SJCRH30 (cell line): Measurements from ENCODE around the gene FASTKD2. TPM values are rescaled to one million over a fixed set of nuclear protein-coding genes. Genes with fewer than 3 reads are reported as not detected.

Experiments
- DNase-seq, 2 experiments: peaks; one replicate each; pipeline ENCODE4 v3.0.0-alpha.2; 2015 to 2020
- H3K27ac ChIP-seq: fragments of 250-450 bp; sonication (Bioruptor Pico); 2 replicates; pipeline ENCODE4 v1.5.1; 2020; ENCODE audit warnings: mild to moderate bottlenecking, moderate library complexity
- H3K27me3 ChIP-seq: fragments of 250-450 bp; sonication (Bioruptor Pico); 2 replicates; pipeline ENCODE4 v1.5.1; 2020; ENCODE audit warnings: mild to moderate bottlenecking, moderate library complexity
- H3K36me3 ChIP-seq: fragments of 250-450 bp; sonication (Bioruptor Pico); 2 replicates; pipeline ENCODE4 v1.5.1; 2020; ENCODE audit warnings: mild to moderate bottlenecking, moderate library complexity
- H3K4me1 ChIP-seq: fragments of 250-450 bp; sonication (Bioruptor Pico); 2 replicates; pipeline ENCODE4 v1.5.1; 2020; ENCODE audit warnings: mild to moderate bottlenecking, moderate library complexity
- H3K4me3 ChIP-seq: fragments of 250-450 bp; sonication (Bioruptor Pico); 2 replicates; pipeline ENCODE4 v1.5.1; 2020; ENCODE audit warnings: mild to moderate bottlenecking, moderate library complexity
- H3K9me3 ChIP-seq: fragments of 250-450 bp; sonication (Bioruptor Pico); replicated peaks from 2 replicates; pipeline ENCODE4 v1.5.1; 2020; ENCODE audit warnings: mild to moderate bottlenecking, moderate library complexity
- total RNA-seq: library from RNA; depleted of rRNA; stranded (reverse); fragments of >200 nt; shearing (Covaris generic); gene quantifications from 2 replicates; pipeline ENCODE4 v1.2.3, GENCODE V29; 2014; rRNA removed

FASTKD2 gene
- 49.0 and 49.7 TPM in 2 replicates for total RNA-seq

DNA sequence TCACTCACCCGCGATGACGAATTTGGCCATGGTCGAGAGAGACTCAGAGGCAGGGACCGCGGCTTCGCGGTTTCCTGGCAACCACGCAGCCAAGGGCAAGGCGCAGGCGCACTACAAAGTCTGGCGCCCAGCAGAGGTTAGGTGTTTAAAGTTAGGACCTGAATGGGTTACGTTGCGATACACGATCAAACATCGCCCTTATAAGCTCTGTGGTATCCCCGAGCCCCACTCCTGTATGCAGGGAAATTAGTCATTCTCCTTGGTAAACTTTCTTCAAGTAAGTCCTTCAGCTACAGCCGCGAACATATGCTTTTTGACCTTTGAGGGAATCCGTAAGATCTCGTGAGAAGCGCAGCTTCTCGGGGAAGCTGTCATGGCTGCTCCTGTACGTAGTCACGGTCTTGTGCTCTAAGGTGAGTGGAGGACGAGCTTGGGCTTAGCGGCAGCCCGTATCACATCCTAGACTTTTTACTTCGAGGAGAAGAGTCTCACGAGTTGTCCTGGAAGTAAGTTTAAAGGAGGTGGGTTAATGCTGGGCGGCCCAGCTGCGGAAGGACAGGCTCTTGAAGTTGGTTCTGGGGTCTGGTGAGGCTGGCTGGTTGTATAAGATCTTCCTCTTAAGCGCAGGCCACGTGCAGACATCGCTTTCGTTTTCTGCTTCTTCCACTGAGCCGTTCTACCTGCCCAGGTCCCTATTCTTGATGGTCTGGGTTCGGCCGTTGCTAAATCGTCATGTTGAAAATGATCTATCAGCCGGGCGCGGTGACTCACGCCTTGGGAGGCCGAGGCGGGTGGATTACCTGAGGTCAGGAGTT, at the start of gene FASTKD2, which contains the start of gene MDH1B:
TSS of gene FASTKD2 (plus strand) at position 365 of the 815 bp plus-strand sequence. CDS start 1,088 bp downstream, outside the sequence.
TSS of gene MDH1B (minus strand) at position 87 of the 815 bp plus-strand sequence. CDS start at position 30, 57 bp downstream.
- H3K9me3 ChIP-seq = no peaks in the 10 kb centered on the region
- H3K4me3 ChIP-seq = peak within 1 kb of the TSS; percentile 98
- H3K27ac ChIP-seq = peak within 1 kb of the TSS; percentile 90
- peak; percentile 81 to 89 for DNase-seq
- H3K4me1 ChIP-seq = peaks cover 5% of the 10 kb centered on the region; the same call in 1 of the 2 replicates
- H3K36me3 ChIP-seq = peaks cover 16% of the 10 kb centered on the region
- no peaks in the 10 kb centered on the region for H3K27me3 ChIP-seq

DNA sequence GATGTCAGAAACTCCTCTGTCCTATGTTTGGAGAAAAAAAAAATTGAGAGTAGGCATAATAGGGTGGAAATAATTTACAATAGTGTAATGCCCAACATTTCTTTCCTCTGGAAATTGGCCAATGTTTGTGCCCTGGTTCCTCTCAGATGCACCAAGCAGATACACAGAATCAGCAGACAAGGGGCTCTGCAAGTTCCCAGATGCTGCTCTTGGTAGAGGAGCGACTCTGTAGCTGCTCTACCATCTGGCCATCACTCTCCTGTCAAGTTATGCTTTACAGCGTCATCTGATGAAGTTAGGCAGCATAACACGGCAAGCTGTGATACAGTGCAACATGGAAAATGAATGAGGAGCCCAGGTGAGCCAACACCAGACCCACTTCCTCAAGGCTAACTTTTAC, 48.8 kb upstream of the FASTKD2 start:
- Histone ChIP-seq H3K9me3 (no peaks in the 10 kb centered on the region), H3K27me3 (no peaks in the 10 kb centered on the region), H3K27ac (no peak overlapping the region), H3K4me1 (no peaks in the 10 kb centered on the region), H3K4me3 (no peak overlapping the region), H3K36me3 (no peaks in the 10 kb centered on the region)
- DNase-seq = no peak

DNA sequence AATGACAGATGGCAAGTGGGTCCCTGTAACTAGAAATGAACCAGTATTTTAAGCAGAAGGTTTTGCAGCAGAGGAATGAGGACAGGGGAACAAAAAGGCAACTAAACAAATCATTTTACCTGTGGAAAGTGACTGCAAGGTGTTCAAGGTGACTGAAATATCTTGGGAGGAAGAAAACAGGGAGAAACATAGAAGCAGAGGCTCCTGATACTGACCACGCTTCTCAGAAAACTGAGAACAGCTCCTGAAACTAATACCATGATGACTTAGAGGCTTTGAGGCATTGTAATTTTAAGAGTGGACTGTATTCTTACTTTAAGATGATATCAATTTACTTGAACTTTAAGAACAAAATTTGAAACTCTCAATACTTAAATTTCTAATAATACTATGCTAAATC, 47.1 kb upstream of the FASTKD2 start, which contains the start of gene DYTN:
TSS of gene DYTN (minus strand) at position 101 of the 400 bp plus-strand sequence. CDS start 117 bp downstream, outside the sequence.
- H3K4me3 ChIP-seq = no peak within 1 kb of the TSS
- H3K27me3 ChIP-seq = no peaks in the 10 kb centered on the region
- DNase-seq = no peak
- H3K36me3 ChIP-seq = no peaks in the 10 kb centered on the region
- no peaks in the 10 kb centered on the region for H3K4me1 ChIP-seq
- no peak within 1 kb of the TSS for H3K27ac ChIP-seq
- no peaks in the 10 kb centered on the region for H3K9me3 ChIP-seq

DNA sequence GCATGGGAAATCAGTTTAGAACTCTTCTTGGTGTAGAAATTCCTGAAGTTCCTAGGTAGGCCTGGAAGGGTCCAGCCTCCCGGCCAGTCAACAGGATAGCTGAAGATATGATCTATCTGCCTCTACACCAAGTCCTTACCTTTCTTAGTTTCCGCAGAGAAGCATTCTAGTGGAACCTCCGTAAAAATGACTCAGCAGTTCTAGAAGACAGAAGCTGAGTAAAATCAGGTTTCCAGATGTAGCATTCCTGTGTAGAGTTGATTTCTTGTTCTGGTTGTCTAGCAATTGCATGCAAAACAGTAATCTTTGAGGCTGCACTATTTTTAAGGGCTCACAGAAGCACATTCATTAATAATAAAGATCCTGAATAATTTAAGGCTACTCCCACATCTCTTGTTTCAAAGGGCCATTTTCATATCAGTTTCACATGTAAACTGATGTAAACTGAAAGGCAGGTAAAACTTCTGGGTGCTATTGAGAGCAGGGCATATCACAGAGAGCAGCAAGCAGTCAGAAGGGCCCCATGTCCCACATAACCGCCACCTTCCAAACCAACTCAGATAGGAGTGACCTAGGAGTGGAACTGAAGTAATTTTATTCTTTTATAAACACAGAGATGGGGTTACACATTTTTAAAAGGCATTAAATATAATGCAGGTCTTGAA, 44.0 kb upstream of the FASTKD2 start:
- Histone ChIP-seq H3K27ac (no peak overlapping the region), H3K4me1 (no peaks in the 10 kb centered on the region), H3K4me3 (no peak overlapping the region), H3K36me3 (no peaks in the 10 kb centered on the region), H3K9me3 (no peaks in the 10 kb centered on the region), H3K27me3 (no peaks in the 10 kb centered on the region)
- no peak for DNase-seq

DNA sequence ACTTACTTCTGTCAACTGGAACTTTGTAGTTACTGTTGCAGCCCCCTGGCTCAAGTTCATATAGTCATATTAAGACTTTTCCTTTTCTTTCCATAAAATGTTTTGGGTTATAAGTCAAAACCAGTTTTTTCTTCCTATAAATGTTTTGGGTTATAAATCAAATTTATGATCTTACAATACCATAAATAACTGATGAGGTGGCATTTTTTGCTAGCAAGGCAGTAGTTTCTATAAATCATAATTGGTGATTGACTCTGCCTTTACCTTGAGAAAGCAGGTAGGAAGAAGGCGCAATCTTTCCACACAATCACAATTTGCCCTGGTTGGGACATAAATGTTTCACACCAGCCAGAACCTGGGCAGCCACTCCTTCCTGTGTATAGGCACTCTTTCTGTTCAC, 42.1 kb upstream of the FASTKD2 start:
- Histone ChIP-seq H3K9me3 (no peaks in the 10 kb centered on the region), H3K36me3 (no peaks in the 10 kb centered on the region), H3K27ac (no peak overlapping the region), H3K4me1 (no peaks in the 10 kb centered on the region), H3K27me3 (no peaks in the 10 kb centered on the region), H3K4me3 (no peak overlapping the region)
- no peak for DNase-seq

DNA sequence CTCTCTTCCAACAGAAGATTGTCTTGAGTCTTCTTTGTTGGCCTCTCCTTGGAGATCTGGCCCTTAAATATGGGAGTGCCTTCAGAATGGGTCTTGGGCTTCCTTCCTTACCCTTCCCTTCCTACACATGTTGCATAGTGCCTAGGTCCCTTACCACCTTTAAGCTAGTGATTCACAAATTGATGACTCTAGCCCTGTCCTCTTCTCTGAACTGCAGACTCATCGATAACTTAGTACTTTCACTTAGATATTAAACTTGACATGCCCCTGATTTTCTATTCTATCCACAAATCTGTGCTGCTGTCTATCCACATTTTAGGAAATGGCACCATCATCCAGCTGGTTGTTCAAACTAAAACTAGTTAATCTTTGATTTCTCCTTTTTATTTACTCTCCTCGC, 38.1 kb upstream of the FASTKD2 start:
- Histone ChIP-seq H3K9me3 (no peaks in the 10 kb centered on the region), H3K4me1 (no peaks in the 10 kb centered on the region), H3K36me3 (no peaks in the 10 kb centered on the region), H3K27me3 (no peaks in the 10 kb centered on the region), H3K27ac (no peak overlapping the region), H3K4me3 (no peak overlapping the region)
- no peak for DNase-seq

- no peak for DNase-seq
- Histone ChIP-seq H3K27me3 (no peaks in the 10 kb centered on the region), H3K9me3 (no peaks in the 10 kb centered on the region), H3K4me1 (no peaks in the 10 kb centered on the region), H3K36me3 (no peaks in the 10 kb centered on the region), H3K4me3 (no peak overlapping the region), H3K27ac (no peak overlapping the region)
Observed at GRCh38 chr2:206728277-206729199, 36.9 kb upstream of the FASTKD2 start.

DNA sequence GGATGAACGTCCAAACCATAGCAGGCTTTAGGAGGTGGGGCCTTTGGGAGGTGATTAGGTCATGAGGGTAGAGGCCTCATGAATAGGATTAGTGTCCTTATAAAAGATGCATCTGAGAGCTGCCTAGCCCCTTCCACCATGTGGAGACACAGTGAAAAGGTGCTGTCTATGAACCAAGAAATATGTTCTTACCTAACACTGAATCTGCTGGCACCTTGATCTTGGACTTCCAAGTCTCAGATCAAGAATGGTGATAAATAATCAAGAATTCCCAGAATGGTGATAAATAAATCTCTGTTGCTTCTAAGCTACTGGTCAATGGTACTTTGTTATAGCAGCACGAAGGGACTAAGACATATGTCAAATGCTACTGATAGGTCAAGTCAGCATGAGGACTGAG, 32.1 kb upstream of the FASTKD2 start:
- no peaks in the 10 kb centered on the region for H3K36me3 ChIP-seq
- no peak overlapping the region for H3K27ac ChIP-seq
- no peak for DNase-seq
- H3K4me3 ChIP-seq = no peak overlapping the region
- H3K9me3 ChIP-seq = no peaks in the 10 kb centered on the region
- H3K4me1 ChIP-seq = no peaks in the 10 kb centered on the region
- H3K27me3 ChIP-seq = no peaks in the 10 kb centered on the region

GRCh38 chr2:206736935-206737334, 28.5 kb upstream of the FASTKD2 start:
- Histone ChIP-seq H3K4me1 (peaks cover 5% of the 10 kb centered on the region; the same call in 1 of the 2 replicates), H3K9me3 (no peaks in the 10 kb centered on the region), H3K36me3 (no peaks in the 10 kb centered on the region), H3K27ac (no peak overlapping the region), H3K4me3 (no peak overlapping the region), H3K27me3 (no peaks in the 10 kb centered on the region)
- no peak for DNase-seq

- Histone ChIP-seq H3K4me1 (peaks cover 5% of the 10 kb centered on the region; the same call in 1 of the 2 replicates), H3K36me3 (no peaks in the 10 kb centered on the region), H3K27me3 (no peaks in the 10 kb centered on the region), H3K9me3 (no peaks in the 10 kb centered on the region), H3K27ac (no peak overlapping the region), H3K4me3 (no peak overlapping the region)
- DNase-seq = peak; percentile 36 to 47
Observed at GRCh38 chr2:206739271-206739670, 26.1 kb upstream of the FASTKD2 start.

DNA sequence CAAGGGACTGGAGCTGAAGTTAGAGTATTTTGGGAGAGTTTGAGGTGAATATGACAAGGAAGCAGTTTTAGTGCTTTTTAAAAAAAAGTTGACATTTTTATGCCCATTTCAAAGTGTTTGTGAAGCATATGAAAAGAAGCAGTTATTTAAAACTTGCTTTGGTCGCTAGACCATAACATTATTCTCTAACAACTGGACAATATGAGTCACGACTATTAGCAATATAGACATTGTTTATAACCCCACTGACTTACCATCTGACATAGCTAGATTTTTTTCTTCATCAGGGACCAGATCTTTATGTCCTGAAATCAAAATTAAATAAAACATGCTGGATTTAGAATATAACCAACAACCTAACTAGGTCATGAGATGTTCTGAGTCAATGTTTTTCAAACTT, 24.6 kb upstream of the FASTKD2 start:
- no peaks in the 10 kb centered on the region for H3K27me3 ChIP-seq
- no peak for DNase-seq
- peaks cover 5% of the 10 kb centered on the region; the same call in 1 of the 2 replicates for H3K4me1 ChIP-seq
- no peaks in the 10 kb centered on the region for H3K36me3 ChIP-seq
- no peak overlapping the region for H3K27ac ChIP-seq
- H3K4me3 ChIP-seq = no peak overlapping the region
- H3K9me3 ChIP-seq = no peaks in the 10 kb centered on the region

DNA sequence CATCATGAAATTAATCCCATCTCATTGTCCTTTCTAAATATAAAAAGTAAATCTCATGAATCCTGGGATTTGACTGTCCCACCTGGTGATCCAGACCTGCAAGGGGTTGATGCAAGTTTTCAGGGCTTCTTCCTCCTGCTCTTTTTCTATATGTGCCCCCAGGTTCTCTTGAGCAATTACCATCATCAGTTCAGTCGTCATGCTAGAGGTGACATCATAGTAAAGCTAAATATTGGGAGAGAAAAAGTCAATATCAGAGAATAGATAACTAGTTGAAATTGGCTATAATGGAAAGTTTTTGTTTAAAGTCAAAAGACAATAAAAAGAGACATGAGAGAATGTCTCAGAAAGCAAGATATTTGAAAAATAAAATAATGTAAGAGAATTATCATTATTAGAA, 8.6 kb upstream of the FASTKD2 start:
- no peak overlapping the region for H3K4me3 ChIP-seq
- no peak for DNase-seq
- H3K9me3 ChIP-seq = no peaks in the 10 kb centered on the region
- no peaks in the 10 kb centered on the region for H3K36me3 ChIP-seq
- no peaks in the 10 kb centered on the region; the same call in 1 of the 2 replicates for H3K27me3 ChIP-seq
- H3K4me1 ChIP-seq = no peaks in the 10 kb centered on the region
- no peak overlapping the region for H3K27ac ChIP-seq

- H3K4me3 ChIP-seq = peak overlapping the region; percentile 98
- no peaks in the 10 kb centered on the region for H3K27me3 ChIP-seq
- H3K36me3 ChIP-seq = peaks cover 14% of the 10 kb centered on the region
- H3K9me3 ChIP-seq = no peaks in the 10 kb centered on the region
- DNase-seq = no peak
- H3K4me1 ChIP-seq = peaks cover 5% of the 10 kb centered on the region; the same call in 1 of the 2 replicates
- peak overlapping the region; percentile 90 for H3K27ac ChIP-seq
Observed at GRCh38 chr2:206764673-206765241, 649 bp upstream of the FASTKD2 start.
